K562 (cell line): Measurements from ENCODE around the gene COG2. TPM values are rescaled to one million over a fixed set of nuclear protein-coding genes. Genes with fewer than 3 reads are reported as not detected.
A peak's percentile ranks its signal among the peaks of the same experiment; 100 is the strongest.

Experiments
- ATAC-seq: fragments of 200-7000 bp; cut with Tn5 transposase; 3 replicates; pipeline ENCODE4 v1.9.1; 2020; ENCODE audit warnings: moderate library complexity
- BruUV-seq: library from RNA; stranded (reverse); fragments of 400-500 nt; replicated peaks from 2 replicates; lab custom pipeline; 2021; lab: Mats Ljungman, UMichigan
- CTCF ChIA-PET: fragments of 300-600 bp; formaldehyde crosslinking; extraction: SDS; loops from one replicate; lab custom pipeline; 2021; ENCODE audit warnings: low intra/inter-chr PET ratio; lab: Yijun Ruan, JAX
- POLR2A ChIA-PET: fragments of 300-600, 350-650 bp; sonication (Branson Sonifier 250); formaldehyde crosslinking; extraction: SDS; loops from one replicate; lab custom pipeline; 2021; ENCODE audit warnings: antibody characterized with exemption, inconsistent platforms; lab: Yijun Ruan, JAX
- DNase-seq, 4 experiments: peaks; one replicate each; pipeline versions ENCODE4 v3.0.0 to v3.0.0-alpha.2; 2011 to 2018; ENCODE audit warnings: low spot score in 3 of 4, mixed read lengths in 3 of 4; ENCODE audit errors: extremely low read depth in 1 of 4
- FAIRE-seq: peaks from 2 replicates; lab custom pipeline; 2011; peaks lifted over from hg19 to GRCh38; lab: Jason Lieb, UNC
- H2AFZ ChIP-seq: 2 replicates; pipeline ENCODE4 v1.6.0; 2011; ENCODE audit warnings: low read depth, low read length, control low read depth, inconsistent platforms
- H3K27ac ChIP-seq: fragments of 200-600 bp; 3 replicates; pipeline ENCODE4 v1.8.0; 2011; ENCODE audit warnings: low read depth, mild to moderate bottlenecking, control low read depth, inconsistent platforms, low read length, moderate library complexity, mixed read lengths; ENCODE audit errors: extremely low read depth
- H3K27me3 ChIP-seq, 2 experiments: fragments of 300-600 bp in 1 of 2; 2 replicates in 1 of 2; 3 replicates in 1 of 2; pipeline versions ENCODE4 v1.6.0 to v1.8.0; 2011; ENCODE audit warnings: inconsistent platforms in 2 of 2, low read length in 2 of 2, mild to moderate bottlenecking in 1 of 2, mixed read lengths in 1 of 2, moderate library complexity in 1 of 2; ENCODE audit not compliant: control insufficient read depth in 2 of 2, insufficient read depth in 2 of 2
- H3K36me3 ChIP-seq: fragments of 300-600 bp; 3 replicates; pipeline ENCODE4 v1.8.0; 2011; ENCODE audit warnings: mild to moderate bottlenecking, low read length, inconsistent platforms; ENCODE audit not compliant: control insufficient read depth, insufficient read depth
- H3K4me1 ChIP-seq, 2 experiments: fragments of 200-600 bp in 1 of 2; replicated peaks in 1 of 2; 2 replicates in 1 of 2; 3 replicates in 1 of 2; pipeline versions ENCODE4 v1.5.1 to v1.8.0; 2011; ENCODE audit warnings: inconsistent platforms in 2 of 2, low read length in 2 of 2, mild to moderate bottlenecking in 1 of 2, mixed read lengths in 1 of 2, moderate library complexity in 1 of 2; ENCODE audit not compliant: control insufficient read depth in 2 of 2, insufficient read depth in 2 of 2
- H3K4me2 ChIP-seq: 2 replicates; pipeline ENCODE4 v1.6.1; 2011; ENCODE audit warnings: low read length, control low read depth, inconsistent platforms, mixed read lengths; ENCODE audit not compliant: insufficient read depth
- H3K4me3 ChIP-seq: fragments of 200-600 bp; sonication (generic), shearing (Covaris generic); 2 replicates; pipeline ENCODE4 v1.5.1; 2016; ENCODE audit warnings: control low read depth, inconsistent platforms
- H3K79me2 ChIP-seq: fragments of 200-600 bp; 3 replicates; pipeline ENCODE4 v1.8.0; 2011; ENCODE audit warnings: low read length, inconsistent platforms; ENCODE audit not compliant: control insufficient read depth, insufficient read depth
- H3K9ac ChIP-seq, 2 experiments: 2 replicates each; pipeline versions ENCODE4 v1.6.0 to v1.6.1; 2011; ENCODE audit warnings: low read depth in 2 of 2, low read length in 2 of 2, control low read depth in 1 of 2, inconsistent platforms in 1 of 2, mild to moderate bottlenecking in 1 of 2, mixed read lengths in 1 of 2; ENCODE audit not compliant: insufficient read depth in 1 of 2
- H3K9me1 ChIP-seq: one replicate; pipeline ENCODE4 v1.6.0; 2011; ENCODE audit warnings: inconsistent platforms, mild to moderate bottlenecking, low read length, moderate library complexity; ENCODE audit not compliant: control insufficient read depth, insufficient read depth
- H3K9me3 ChIP-seq: replicated peaks from 2 replicates; pipeline ENCODE4 v1.5.1; 2011; ENCODE audit warnings: low read depth, low read length, inconsistent platforms; ENCODE audit not compliant: control insufficient read depth, insufficient read depth
- H4K20me1 ChIP-seq: replicated peaks from 2 replicates; pipeline ENCODE4 v1.6.1; 2011; ENCODE audit warnings: low read length, inconsistent platforms, mixed read lengths; ENCODE audit not compliant: control insufficient read depth, insufficient read depth
- L3MBTL2 ChIP-seq: fragments of 450-650 bp; IDR thresholded peaks from 2 replicates; pipeline ENCODE4 v1.6.1; 2016; ENCODE audit warnings: mild to moderate bottlenecking, moderate library complexity
- TEAD2 ChIP-seq: fragments of 450-650 bp; IDR thresholded peaks from 2 replicates; pipeline ENCODE4 v1.6.1; 2016; ENCODE audit warnings: missing genetic modification characterization, control low read depth, missing compliant biosample characterization
- ZKSCAN1 ChIP-seq: fragments of 150-350 bp; IDR thresholded peaks from 2 replicates; pipeline ENCODE4 v1.6.1; 2016; ENCODE audit warnings: low read depth, low read length
- ZNF124 ChIP-seq: sonication (generic); formaldehyde crosslinking; IDR thresholded peaks from 2 replicates; pipeline ENCODE4 v1.8.1; 2022; ENCODE audit warnings: missing genetic modification reagents
- ZNF146 ChIP-seq: IDR thresholded peaks from one replicate; pipeline ENCODE4 v1.6.1; 2018; ENCODE audit warnings: missing compliant biosample characterization; ENCODE audit not compliant: unreplicated experiment
- ZNF408 ChIP-seq: fragments of 250-450 bp; sonication (Bioruptor Pico); IDR thresholded peaks from 2 replicates; pipeline ENCODE4 v1.4.0; 2020; ENCODE audit warnings: low read depth, mild to moderate bottlenecking, moderate library complexity
- WGBS: fragments of 100-300 bp; shearing (Covaris generic); methylation state at CpG from one replicate; pipeline ENCODE4 v1.1.6; 2016; ENCODE audit warnings: low coverage, mixed read lengths; ENCODE audit not compliant: insufficient coverage; ENCODE audit errors: missing lambda C conversion rate; 5-methylcytosine and 5-hydroxymethylcytosine counted together
- in situ Hi-C: fragments of 300-500 bp; cut with MboI; formaldehyde crosslinking; loops from 4 replicates; pipeline ENCODE4 v1.15.0; 2018; ENCODE audit warnings: inconsistent platforms, mixed read lengths
- intact Hi-C: fragments of 100-400 bp; cut with micrococcal nuclease; formaldehyde crosslinking; loops from 2 replicates; pipeline ENCODE4 v1.14.2; 2022
- polyA plus RNA-seq, 8 experiments: library from polyadenylated mRNA; depleted of rRNA in 4 of 8; stranded (reverse) in 5 of 8; unstranded in 3 of 8; fragments of >200 nt; fragmentation: Nextera tagmentation in 2 of 8; fragmentation: Illumina TruSeq in 1 of 8; extraction: Ambion mirVana in 2 of 8; extraction: Trizol in 1 of 8; gene quantifications; 2 replicates each; pipeline versions ENCODE4 v1.2.1 to v1.2.3, GENCODE V29; 2011 to 2014; ENCODE audit warnings: inconsistent platforms in 1 of 8, missing spikeins in 1 of 8
- total RNA-seq, 7 experiments: library from RNA; depleted of rRNA in 6 of 7; stranded (reverse); fragments of >200 nt in 6 of 7; fragmentation: Illumina TruSeq in 2 of 7; extraction: Trizol in 2 of 7; gene quantifications; 2 replicates each; pipeline versions ENCODE4 v1.2.1 to v1.2.3, GENCODE V29; 2011 to 2021; ENCODE audit warnings: low replicate concordance in 1 of 7
- TF ChIP-seq, protein P1 (sequence below): fragments of 450-650 bp; IDR thresholded peaks from 2 replicates; pipeline ENCODE4 v1.6.1; 2016; ENCODE audit warnings: low read depth
- TF ChIP-seq, protein P2 (sequence below): fragments of 250-450 bp; sonication (Bioruptor Pico); IDR thresholded peaks from 2 replicates; pipeline ENCODE4 v1.5.1; 2021; ENCODE audit warnings: mild to moderate bottlenecking
- TF ChIP-seq, protein P3 (sequence below): fragments of 450-650 bp; IDR thresholded peaks from 2 replicates; pipeline ENCODE4 v1.6.1; 2016

The COG2 gene
- total and polyA plus RNA-seq, 9 of the 15 experiments (the other 6 are each of a cell fraction or from before 2014, with no cell fraction given), result 22.0 to 51.7 (median 33.3) TPM

- POLR2A ChIA-PET, result no interaction called here
- FAIRE-seq, result no peak
These were observed 59.9 kb downstream of the COG2 start for GRCh38 chr1:230701895-230702768.

More at GRCh38 chr1:230701895-230702768, 59.9 kb downstream of the COG2 start:
- no peak overlapping the region for H2AFZ ChIP-seq
- no peak overlapping the region for H3K4me2 ChIP-seq
- no peak overlapping the region for H3K9ac ChIP-seq
- WGBS, result 16% methylated on average over 19 of the region's 19 CpGs
- H3K79me2 ChIP-seq, result no peaks in the 10 kb centered on the region
- no peaks in the 10 kb centered on the region for H3K36me3 ChIP-seq
- BruUV-seq, result no TSS peak
- CTCF ChIA-PET, result no interaction called here
- H3K27me3 ChIP-seq, result peaks cover 74 to 80% of the 10 kb centered on the region in 2 experiments
- no peak overlapping the region for H3K4me3 ChIP-seq
- peaks cover 7% of the 10 kb centered on the region for H4K20me1 ChIP-seq
- H3K27ac ChIP-seq, result no peak overlapping the region
- no peak for TF ChIP-seq L3MBTL2
- TF ChIP-seq ZNF146, result no peak
- no peak for TF ChIP-seq ZNF408
- no peak for TF ChIP-seq ZNF124 (CRISPR knock-in tag)
- TF ChIP-seq, protein P1, sequence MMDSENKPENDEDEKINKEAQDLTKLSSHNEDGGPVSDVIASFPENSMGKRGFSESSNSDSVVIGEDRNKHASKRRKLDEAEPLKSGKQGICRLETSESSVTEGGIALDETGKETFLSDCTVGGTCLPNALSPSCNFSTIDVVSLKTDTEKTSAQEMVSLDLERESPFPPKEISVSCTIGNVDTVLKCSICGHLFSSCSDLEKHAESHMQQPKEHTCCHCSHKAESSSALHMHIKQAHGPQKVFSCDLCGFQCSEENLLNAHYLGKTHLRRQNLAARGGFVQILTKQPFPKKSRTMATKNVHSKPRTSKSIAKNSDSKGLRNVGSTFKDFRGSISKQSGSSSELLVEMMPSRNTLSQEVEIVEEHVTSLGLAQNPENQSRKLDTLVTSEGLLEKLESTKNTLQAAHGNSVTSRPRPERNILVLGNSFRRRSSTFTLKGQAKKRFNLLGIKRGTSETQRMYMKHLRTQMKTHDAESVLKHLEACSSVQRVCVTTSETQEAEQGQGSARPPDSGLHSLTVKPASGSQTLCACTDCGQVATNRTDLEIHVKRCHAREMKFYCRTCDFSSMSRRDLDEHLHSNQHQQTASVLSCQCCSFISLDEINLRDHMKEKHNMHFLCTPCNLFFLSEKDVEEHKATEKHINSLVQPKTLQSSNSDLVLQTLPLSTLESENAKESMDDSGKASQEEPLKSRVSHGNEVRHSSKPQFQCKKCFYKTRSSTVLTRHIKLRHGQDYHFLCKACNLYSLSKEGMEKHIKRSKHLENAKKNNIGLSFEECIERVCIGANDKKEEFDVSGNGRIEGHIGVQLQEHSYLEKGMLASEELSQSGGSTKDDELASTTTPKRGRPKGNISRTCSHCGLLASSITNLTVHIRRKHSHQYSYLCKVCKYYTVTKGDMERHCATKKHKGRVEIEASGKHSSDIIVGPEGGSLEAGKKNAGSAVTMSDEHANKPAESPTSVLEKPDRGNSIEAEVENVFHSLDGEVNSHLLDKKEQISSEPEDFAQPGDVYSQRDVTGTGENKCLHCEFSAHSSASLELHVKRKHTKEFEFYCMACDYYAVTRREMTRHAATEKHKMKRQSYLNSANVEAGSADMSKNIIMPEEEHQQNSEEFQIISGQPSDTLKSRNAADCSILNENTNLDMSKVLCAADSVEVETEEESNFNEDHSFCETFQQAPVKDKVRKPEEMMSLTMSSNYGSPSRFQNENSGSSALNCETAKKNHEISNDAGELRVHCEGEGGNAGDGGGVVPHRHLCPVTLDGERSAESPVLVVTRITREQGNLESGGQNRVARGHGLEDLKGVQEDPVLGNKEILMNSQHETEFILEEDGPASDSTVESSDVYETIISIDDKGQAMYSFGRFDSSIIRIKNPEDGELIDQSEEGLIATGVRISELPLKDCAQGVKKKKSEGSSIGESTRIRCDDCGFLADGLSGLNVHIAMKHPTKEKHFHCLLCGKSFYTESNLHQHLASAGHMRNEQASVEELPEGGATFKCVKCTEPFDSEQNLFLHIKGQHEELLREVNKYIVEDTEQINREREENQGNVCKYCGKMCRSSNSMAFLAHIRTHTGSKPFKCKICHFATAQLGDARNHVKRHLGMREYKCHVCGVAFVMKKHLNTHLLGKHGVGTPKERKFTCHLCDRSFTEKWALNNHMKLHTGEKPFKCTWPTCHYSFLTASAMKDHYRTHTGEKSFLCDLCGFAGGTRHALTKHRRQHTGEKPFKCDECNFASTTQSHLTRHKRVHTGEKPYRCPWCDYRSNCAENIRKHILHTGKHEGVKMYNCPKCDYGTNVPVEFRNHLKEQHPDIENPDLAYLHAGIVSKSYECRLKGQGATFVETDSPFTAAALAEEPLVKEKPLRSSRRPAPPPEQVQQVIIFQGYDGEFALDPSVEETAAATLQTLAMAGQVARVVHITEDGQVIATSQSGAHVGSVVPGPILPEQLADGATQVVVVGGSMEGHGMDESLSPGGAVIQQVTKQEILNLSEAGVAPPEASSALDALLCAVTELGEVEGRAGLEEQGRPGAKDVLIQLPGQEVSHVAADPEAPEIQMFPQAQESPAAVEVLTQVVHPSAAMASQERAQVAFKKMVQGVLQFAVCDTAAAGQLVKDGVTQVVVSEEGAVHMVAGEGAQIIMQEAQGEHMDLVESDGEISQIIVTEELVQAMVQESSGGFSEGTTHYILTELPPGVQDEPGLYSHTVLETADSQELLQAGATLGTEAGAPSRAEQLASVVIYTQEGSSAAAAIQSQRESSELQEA, result no peak
- TF ChIP-seq, protein P2, sequence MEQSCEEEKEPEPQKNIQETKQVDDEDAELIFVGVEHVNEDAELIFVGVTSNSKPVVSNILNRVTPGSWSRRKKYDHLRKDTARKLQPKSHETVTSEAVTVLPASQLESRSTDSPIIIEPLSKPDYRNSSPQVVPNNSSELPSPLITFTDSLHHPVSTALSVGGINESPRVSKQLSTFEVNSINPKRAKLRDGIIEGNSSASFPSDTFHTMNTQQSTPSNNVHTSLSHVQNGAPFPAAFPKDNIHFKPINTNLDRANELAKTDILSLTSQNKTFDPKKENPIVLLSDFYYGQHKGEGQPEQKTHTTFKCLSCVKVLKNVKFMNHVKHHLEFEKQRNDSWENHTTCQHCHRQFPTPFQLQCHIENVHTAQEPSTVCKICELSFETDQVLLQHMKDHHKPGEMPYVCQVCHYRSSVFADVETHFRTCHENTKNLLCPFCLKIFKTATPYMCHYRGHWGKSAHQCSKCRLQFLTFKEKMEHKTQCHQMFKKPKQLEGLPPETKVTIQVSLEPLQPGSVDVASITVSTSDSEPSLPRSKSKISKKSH (CRISPR knock-in tag), result no peak
- TF ChIP-seq, protein P3, sequence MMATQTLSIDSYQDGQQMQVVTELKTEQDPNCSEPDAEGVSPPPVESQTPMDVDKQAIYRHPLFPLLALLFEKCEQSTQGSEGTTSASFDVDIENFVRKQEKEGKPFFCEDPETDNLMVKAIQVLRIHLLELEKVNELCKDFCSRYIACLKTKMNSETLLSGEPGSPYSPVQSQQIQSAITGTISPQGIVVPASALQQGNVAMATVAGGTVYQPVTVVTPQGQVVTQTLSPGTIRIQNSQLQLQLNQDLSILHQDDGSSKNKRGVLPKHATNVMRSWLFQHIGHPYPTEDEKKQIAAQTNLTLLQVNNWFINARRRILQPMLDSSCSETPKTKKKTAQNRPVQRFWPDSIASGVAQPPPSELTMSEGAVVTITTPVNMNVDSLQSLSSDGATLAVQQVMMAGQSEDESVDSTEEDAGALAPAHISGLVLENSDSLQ, result peak; percentile 89
- TF ChIP-seq ZKSCAN1, result peak; percentile 74
- no peak for TF ChIP-seq TEAD2 (tag)
- no peaks in the 10 kb centered on the region for H3K9me3 ChIP-seq
- no peaks in the 10 kb centered on the region for H3K9me1 ChIP-seq
- DNase-seq, result no peak
- no peak for ATAC-seq
- intact Hi-C loops (no loop called here), in situ Hi-C loops (no loop called here)
- H3K4me1 ChIP-seq, result peaks cover 0 to 4% of the 10 kb centered on the region in 2 experiments; a peak in 1 of 5 replicates
